ENCODE measurements around the gene SEC24B. TPM values are rescaled to one million over a fixed set of nuclear protein-coding genes. Genes with fewer than 3 reads are reported as not detected.

The SEC24B gene
- total and polyA plus RNA-seq, 8 donors, result 4.9 to 16.5 (median 12.4) TPM

DNA sequence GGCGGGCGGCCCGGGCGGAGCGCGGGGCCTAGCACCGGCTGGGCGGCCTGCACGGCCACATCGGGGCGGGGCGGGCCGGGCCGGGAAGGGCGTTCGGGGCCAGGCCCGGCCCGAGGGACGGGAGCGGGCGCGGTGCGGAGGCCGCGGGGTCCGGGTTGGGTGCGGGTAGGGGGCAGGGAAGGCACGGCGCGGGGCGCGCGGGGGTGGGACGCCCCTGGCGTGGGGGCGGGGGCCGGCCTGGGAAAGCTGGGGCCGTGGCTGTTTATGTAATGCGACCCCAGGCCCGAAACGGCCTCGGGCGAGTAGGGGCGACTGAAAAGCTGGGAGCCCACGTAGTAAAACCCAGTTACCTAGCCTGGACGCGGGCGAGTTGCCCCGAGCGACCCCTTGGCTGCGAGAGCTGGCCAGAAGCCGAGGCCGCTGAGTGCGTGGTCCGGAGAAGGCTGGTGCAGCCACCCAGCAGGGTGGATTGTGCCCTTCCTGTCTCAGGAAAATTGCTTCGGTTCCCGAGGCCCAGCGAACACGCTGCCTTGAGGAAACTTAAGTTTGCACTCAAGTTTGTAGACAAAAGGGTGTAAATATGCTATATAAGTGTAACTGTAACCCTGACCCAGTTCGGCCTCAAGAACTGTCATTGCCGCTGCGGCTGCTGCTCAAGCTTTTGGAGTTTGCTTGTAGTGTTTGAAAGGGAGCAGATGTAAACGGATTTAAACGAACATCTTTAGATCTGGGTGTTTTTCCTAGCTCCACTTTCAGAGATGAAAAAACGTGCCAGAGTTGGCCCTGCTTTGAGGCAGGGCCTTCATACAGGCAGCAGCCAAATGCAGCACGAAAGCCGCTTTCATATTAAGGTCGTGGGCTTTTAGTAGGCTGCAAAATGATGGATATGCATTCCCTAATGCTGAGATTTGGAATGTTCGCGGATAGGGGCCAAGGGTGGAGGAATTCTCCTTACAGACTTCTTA lies 674 bp downstream of the SEC24B start:
- TF ChIP-seq CTCF (IDR thresholded peaks at IDR 0.05), result no peak
- WGBS, 2 donors, result 1% methylated on average over 58 to 70 of the region's 70 CpGs
- intact Hi-C loops (cut with DNase I), result no loop called here

GRCh38 chr4:109435635-109436034 lies 2.0 kb downstream of the SEC24B start:
- H3K4me1 ChIP-seq, result peaks cover 11 to 43% (median 18%) of the 10 kb centered on the region in 3 donors
- no peak for DNase-seq
- intact Hi-C loops (cut with DNase I), result no loop called here
- no peak overlapping the region for H3K27ac ChIP-seq
- no peaks in the 10 kb centered on the region for H3K27me3 ChIP-seq
- TF ChIP-seq CTCF (IDR thresholded peaks at IDR 0.05), result no peak
- FAIRE-seq, result no peak
- no peaks in the 10 kb centered on the region for H3K9me3 ChIP-seq
- 36 to 41% methylated on average over 3 of the region's 3 CpGs for WGBS, 2 donors
- H3K36me3 ChIP-seq, result peaks cover 0 to under 1% (median 0%) of the 10 kb centered on the region in 3 donors
- peak overlapping the region in 1 of 4 donors; percentile 86 for H3K4me3 ChIP-seq
- no peak for ATAC-seq

More for the DNA sequence above, 674 bp downstream of the SEC24B start:
- peaks cover 0 to 7% (median 0%) of the 10 kb centered on the region in 3 donors for H3K36me3 ChIP-seq
- FAIRE-seq (no peak), ATAC-seq (peak; percentile 47 to 78 (median 54)), DNase-seq (peak; percentile 23 to 80 (median 46))
- H3K4me1 ChIP-seq, result peaks cover 11 to 39% (median 18%) of the 10 kb centered on the region in 3 donors
- H3K27ac ChIP-seq, result peak overlapping the region; percentile 79 to 89 (median 84)
- H3K27me3 ChIP-seq, result no peaks in the 10 kb centered on the region
- no peaks in the 10 kb centered on the region for H3K9me3 ChIP-seq
- peak overlapping the region; percentile 76 to 86 (median 80) for H3K4me3 ChIP-seq

DNA sequence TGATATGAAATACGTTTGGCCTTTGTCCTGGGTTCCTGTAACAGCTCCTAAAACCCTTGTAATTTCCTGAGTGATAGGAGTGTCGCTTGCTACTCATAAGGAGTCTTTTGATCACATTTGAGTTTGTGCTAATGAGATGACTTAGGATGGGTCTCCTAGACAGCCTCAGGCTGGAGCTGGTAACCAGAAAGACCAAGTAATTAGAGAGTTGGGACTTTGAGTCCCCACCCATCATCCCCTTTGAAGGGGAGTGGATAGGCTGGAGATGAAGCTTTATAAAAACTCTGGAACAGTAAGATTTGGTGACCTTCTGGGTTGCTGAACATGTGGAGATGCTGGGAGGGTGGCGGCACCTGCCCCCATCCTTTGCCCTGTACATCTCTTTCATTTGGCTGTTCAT lies 2.9 kb downstream of the SEC24B start:
- DNase-seq (no peak), ATAC-seq (no peak), FAIRE-seq (no peak)
- peaks cover 11 to 50% (median 18%) of the 10 kb centered on the region in 3 donors for H3K4me1 ChIP-seq
- H3K36me3 ChIP-seq, result no peaks in the 10 kb centered on the region
- no peak overlapping the region for H3K27ac ChIP-seq
- no peaks in the 10 kb centered on the region for H3K27me3 ChIP-seq
- WGBS, 2 donors, result 61 to 64% methylated on average over 3 of the region's 3 CpGs
- no peak overlapping the region for H3K4me3 ChIP-seq
- H3K9me3 ChIP-seq, result no peaks in the 10 kb centered on the region
- TF ChIP-seq CTCF (IDR thresholded peaks at IDR 0.05), result no peak
- intact Hi-C loops (cut with DNase I), result no loop called here

- H3K4me3 ChIP-seq, result no peak overlapping the region
- no peaks in the 10 kb centered on the region for H3K27me3 ChIP-seq
- no peaks in the 10 kb centered on the region for H3K9me3 ChIP-seq
- 40 to 45% methylated on average over 4 of the region's 4 CpGs for WGBS, 2 donors
- peak overlapping the region in 1 of 4 donors; percentile 37 for H3K27ac ChIP-seq
- no peak for TF ChIP-seq CTCF (IDR thresholded peaks at IDR 0.05)
- ATAC-seq, result peak in 2 of 4 donors; percentile 39 to 50
- no peak for FAIRE-seq
- H3K4me1 ChIP-seq, result peaks cover 20 to 51% (median 26%) of the 10 kb centered on the region in 3 donors
- H3K36me3 ChIP-seq, result peaks cover 0 to 2% (median 0%) of the 10 kb centered on the region in 3 donors
- intact Hi-C loops (cut with DNase I), result no loop called here
- DNase-seq, result no peak
Measured at GRCh38 chr4:109440948-109441347, 7.3 kb downstream of the SEC24B start.
